ENCODE data around the gene SURF4.
"Not testable (repeated sequence)": the region's sequence is repeated elsewhere in the genome, so short reads cannot be mapped to it uniquely, and the experiment has no call there.

Gene SURF4

DNA sequence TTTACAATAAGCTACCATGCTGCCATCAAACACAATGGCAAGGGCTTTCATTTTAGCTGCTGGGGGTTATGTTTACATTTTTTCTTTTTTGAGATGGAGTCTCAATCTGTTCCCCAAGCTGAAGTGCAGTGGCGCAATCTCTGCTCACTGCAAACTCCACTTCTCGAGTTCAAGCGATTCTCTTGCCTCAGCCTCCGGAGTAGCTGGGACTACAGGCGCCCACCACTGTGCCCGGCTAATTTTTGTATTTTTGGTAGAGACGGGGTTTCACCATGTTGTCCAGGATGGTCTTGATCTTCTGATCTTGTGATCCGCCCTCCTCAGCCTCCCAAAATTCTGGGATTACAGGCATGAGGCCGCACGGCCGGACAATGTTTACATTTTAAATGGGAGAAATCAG lies 41.0 kb downstream of the SURF4 start:
- 0 out of 22 replicates have a peak, but pooled peaks of 1 of the 11 experiments have one; percentile 9 for TF ChIP-seq Cebpa-rat (IDR thresholded peaks at IDR 0.05)
- peak overlapping the region in 10 of 11 experiments; percentile 66 to 95 (median 84); a peak in 17 of 22 replicates for H3K27ac ChIP-seq
- H3K4me3 ChIP-seq = peak overlapping the region; percentile 79 to 99 (median 92)
- H3K4me1 ChIP-seq = peaks cover 24 to 68% (median 46%) of the 10 kb centered on the region in 10 experiments
- H3K36me3 ChIP-seq = peaks cover 47 to 75% (median 65%) of the 10 kb centered on the region in 11 experiments
- H3K27me3 ChIP-seq; H3K9me3 ChIP-seq (replicated peaks in 1 of 11): not testable (repeated sequence)
- peaks cover 7 to 60% (median 52%) of the 10 kb centered on the region in 11 experiments; a peak in 21 of 22 replicates for H4K20me1 ChIP-seq
- H3K4me2 ChIP-seq = peak overlapping the region; percentile 81 to 99 (median 87)
- H3K9ac ChIP-seq = peak overlapping the region; percentile 78 to 96 (median 88)

GRCh38 chr9:133334161-133334560 lies 41.7 kb downstream of the SURF4 start:
- Histone ChIP-seq H3K4me2 (peak overlapping the region; percentile 81 to 99 (median 87)), H3K9ac (peak overlapping the region; percentile 78 to 96 (median 88); a peak in 19 of 22 replicates), H3K9me3 (replicated peaks in 1 of 11) (no peaks in the 10 kb centered on the region), H4K20me1 (peaks cover 7 to 68% (median 59%) of the 10 kb centered on the region in 11 experiments; a peak in 21 of 22 replicates), H3K4me1 (peaks cover 21 to 61% (median 38%) of the 10 kb centered on the region in 10 experiments), H3K4me3 (peak overlapping the region; percentile 79 to 99 (median 92); a peak in 16 of 20 replicates), H3K36me3 (peaks cover 44 to 73% (median 62%) of the 10 kb centered on the region in 11 experiments), H3K27ac (peak overlapping the region in 2 of 11 experiments; percentile 86 to 89; a peak in 1 of 22 replicates), H3K27me3 (no peaks in the 10 kb centered on the region)
- TF ChIP-seq Cebpa-rat (IDR thresholded peaks at IDR 0.05) = no peak

DNA sequence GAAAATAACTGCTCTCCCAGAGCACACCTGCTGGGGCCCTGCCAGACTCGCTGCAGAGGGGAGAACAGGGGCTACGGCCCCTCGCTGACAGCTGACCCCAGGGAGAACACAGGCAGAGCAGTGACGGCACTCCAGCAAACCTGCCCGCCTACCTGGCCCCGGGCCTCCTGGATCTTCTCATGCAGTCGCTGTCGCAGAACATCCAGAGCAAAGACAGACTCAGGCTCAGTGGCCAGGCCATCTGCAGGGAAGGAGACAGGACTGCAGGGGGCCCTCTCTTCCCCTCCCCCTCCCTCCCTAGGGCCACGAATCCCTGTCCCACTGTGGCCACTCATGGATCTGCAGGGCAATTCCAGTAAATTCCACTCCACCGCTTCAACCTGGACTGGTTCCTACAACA lies 42.3 kb downstream of the SURF4 start:
- no peak for TF ChIP-seq Cebpa-rat (IDR thresholded peaks at IDR 0.05)
- Histone ChIP-seq H3K9ac (peak overlapping the region in 8 of 11 experiments; percentile 9 to 92 (median 88); a peak in 9 of 22 replicates), H3K27me3 (no peaks in the 10 kb centered on the region), H3K4me1 (peaks cover 21 to 55% (median 34%) of the 10 kb centered on the region in 10 experiments), H4K20me1 (peaks cover 7 to 74% (median 65%) of the 10 kb centered on the region in 11 experiments; a peak in 21 of 22 replicates), H3K4me3 (peak overlapping the region in 2 of 10 experiments; percentile 85 to 98; a peak in 1 of 20 replicates), H3K36me3 (peaks cover 44 to 73% (median 61%) of the 10 kb centered on the region in 11 experiments), H3K27ac (no peak overlapping the region), H3K4me2 (peak overlapping the region in 9 of 11 experiments; percentile 81 to 99 (median 87); a peak in 12 of 22 replicates), H3K9me3 (replicated peaks in 1 of 11) (no peaks in the 10 kb centered on the region)

DNA sequence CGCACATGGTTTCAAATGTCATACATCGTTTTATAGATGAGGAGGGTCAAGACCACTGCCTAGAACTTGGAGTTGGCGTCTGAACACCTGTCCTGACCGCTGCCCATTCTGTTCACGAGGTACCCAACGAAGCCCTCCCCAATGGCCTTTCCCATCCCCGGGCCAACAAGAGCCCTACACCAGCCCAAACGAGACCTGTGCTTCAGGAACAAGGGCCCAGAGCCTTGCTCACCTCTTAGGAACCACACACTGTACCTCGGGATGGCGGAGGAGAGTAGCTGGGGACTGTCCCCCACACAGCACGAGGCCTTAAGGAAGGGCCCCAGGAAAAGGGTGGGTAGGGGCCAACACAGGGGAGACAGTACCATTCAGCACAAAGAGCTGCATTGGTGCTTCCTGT lies 42.8 kb downstream of the SURF4 start:
- H3K9me3 ChIP-seq (replicated peaks in 1 of 11) = no peaks in the 10 kb centered on the region
- no peak overlapping the region for H3K27ac ChIP-seq
- H3K27me3 ChIP-seq = no peaks in the 10 kb centered on the region
- H4K20me1 ChIP-seq = peaks cover 7 to 79% (median 71%) of the 10 kb centered on the region in 11 experiments; a peak in 21 of 22 replicates
- H3K36me3 ChIP-seq = peaks cover 44 to 73% (median 60%) of the 10 kb centered on the region in 11 experiments
- no peak overlapping the region for H3K4me3 ChIP-seq
- peak overlapping the region in 4 of 11 experiments; percentile 83 to 99 (median 90); a peak in 5 of 22 replicates for H3K4me2 ChIP-seq
- no peak for TF ChIP-seq Cebpa-rat (IDR thresholded peaks at IDR 0.05)
- H3K4me1 ChIP-seq = peaks cover 21 to 49% (median 33%) of the 10 kb centered on the region in 10 experiments
- H3K9ac ChIP-seq = peak overlapping the region in 6 of 11 experiments; percentile 9 to 92 (median 58); a peak in 7 of 22 replicates

- Histone ChIP-seq H3K27me3 (no peaks in the 10 kb centered on the region), H3K4me1 (peaks cover 21 to 43% (median 30%) of the 10 kb centered on the region in 10 experiments), H3K9me3 (replicated peaks in 1 of 11) (no peaks in the 10 kb centered on the region), H3K36me3 (peaks cover 44 to 72% (median 58%) of the 10 kb centered on the region in 11 experiments), H3K4me3 (no peak overlapping the region), H3K9ac (peak overlapping the region in 4 of 11 experiments; percentile 13 to 51 (median 36); a peak in 5 of 22 replicates), H3K4me2 (no peak overlapping the region), H4K20me1 (peaks cover 7 to 85% (median 75%) of the 10 kb centered on the region in 11 experiments; a peak in 21 of 22 replicates), H3K27ac (no peak overlapping the region)
- no peak for TF ChIP-seq Cebpa-rat (IDR thresholded peaks at IDR 0.05)
Measured at GRCh38 chr9:133332381-133332730, 43.5 kb downstream of the SURF4 start.

GRCh38 chr9:133331641-133332380 lies 44.0 kb downstream of the SURF4 start:
- no peak overlapping the region for H3K4me2 ChIP-seq
- no peak overlapping the region for H3K27ac ChIP-seq
- peaks cover 44 to 72% (median 58%) of the 10 kb centered on the region in 11 experiments for H3K36me3 ChIP-seq
- H4K20me1 ChIP-seq = peaks cover 7 to 89% (median 75%) of the 10 kb centered on the region in 11 experiments; a peak in 21 of 22 replicates
- peaks cover 18 to 37% (median 25%) of the 10 kb centered on the region in 10 experiments for H3K4me1 ChIP-seq
- no peaks in the 10 kb centered on the region for H3K27me3 ChIP-seq
- H3K4me3 ChIP-seq = no peak overlapping the region
- TF ChIP-seq Cebpa-rat (IDR thresholded peaks at IDR 0.05) = no peak
- peak overlapping the region in 5 of 11 experiments; percentile 3 to 41 (median 15); a peak in 4 of 22 replicates for H3K9ac ChIP-seq
- H3K9me3 ChIP-seq (replicated peaks in 1 of 11) = no peaks in the 10 kb centered on the region

DNA sequence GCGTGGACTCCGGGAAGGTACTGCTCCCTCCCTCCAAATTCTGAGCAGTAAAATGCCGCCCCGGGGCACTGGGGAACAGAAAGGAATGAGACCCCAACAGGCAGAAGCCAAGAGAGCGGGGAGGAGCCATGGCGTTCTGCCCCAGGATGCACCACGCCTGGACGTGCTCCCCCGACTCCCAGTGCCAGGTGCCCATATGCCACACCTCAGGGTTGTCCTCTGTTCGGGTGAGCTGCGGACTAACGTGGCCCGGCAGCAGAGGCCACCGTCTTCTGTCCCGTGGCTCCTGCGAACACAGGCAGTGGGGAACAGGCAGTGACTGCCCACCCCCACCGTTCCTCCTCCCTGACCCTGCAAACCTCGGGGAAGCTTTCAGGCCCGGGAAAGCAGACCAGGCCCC lies 44.6 kb downstream of the SURF4 start:
- no peak for TF ChIP-seq Cebpa-rat (IDR thresholded peaks at IDR 0.05)
- Histone ChIP-seq H3K27me3 (no peaks in the 10 kb centered on the region), H3K9ac (peak overlapping the region in 5 of 11 experiments; percentile 3 to 41 (median 8); a peak in 3 of 22 replicates), H3K4me3 (no peak overlapping the region), H3K9me3 (replicated peaks in 1 of 11) (no peaks in the 10 kb centered on the region), H3K4me2 (no peak overlapping the region), H3K27ac (no peak overlapping the region), H3K4me1 (peaks cover 12 to 31% (median 19%) of the 10 kb centered on the region in 10 experiments), H3K36me3 (peaks cover 44 to 72% (median 58%) of the 10 kb centered on the region in 11 experiments), H4K20me1 (peaks cover 7 to 89% (median 75%) of the 10 kb centered on the region in 11 experiments; a peak in 21 of 22 replicates)

- H4K20me1 ChIP-seq = peaks cover 7 to 76% (median 69%) of the 10 kb centered on the region in 11 experiments; a peak in 21 of 22 replicates
- H3K27ac ChIP-seq; H3K4me3 ChIP-seq; H3K27me3 ChIP-seq; H3K9me3 ChIP-seq (replicated peaks in 1 of 11); H3K9ac ChIP-seq; H3K4me2 ChIP-seq: not testable (repeated sequence)
- peaks cover 4 to 25% (median 12%) of the 10 kb centered on the region in 10 experiments for H3K4me1 ChIP-seq
- peaks cover 44 to 68% (median 55%) of the 10 kb centered on the region in 11 experiments for H3K36me3 ChIP-seq
Measured at GRCh38 chr9:133329306-133330156, 46.3 kb downstream of the SURF4 start.

All from BLaER1 treated with 17β-estradiol and CSF1 and Interleukin-3, amounts not matched to agents 10 nM and 100 nM (cell line).